Vagina (tissue), 2 donors: ENCODE measurements around the gene ZBTB32. TPM values are rescaled to one million over a fixed set of nuclear protein-coding genes. Genes with fewer than 3 reads are reported as not detected.

Experiments used
- DNase-seq, 2 donors: peaks; one replicate each; pipeline ENCODE4 v3.0.0-alpha.2; 2017; ENCODE audit errors: extremely low spot score in 2 of 2
- H3K27ac ChIP-seq: fragments of 200-600 bp; sonication (generic); one replicate; pipeline ENCODE4 v1.5.1; 2019
- H3K27me3 ChIP-seq: fragments of 200-600 bp; sonication (generic); one replicate; pipeline ENCODE4 v1.5.1; 2019
- H3K36me3 ChIP-seq, 2 donors: fragments of 200-600 bp; sonication (generic); one replicate each; pipeline ENCODE4 v1.5.1; 2017 to 2019
- H3K4me1 ChIP-seq: fragments of 200-600 bp; sonication (generic); one replicate; pipeline ENCODE4 v1.5.1; 2019
- H3K4me3 ChIP-seq, 2 donors: fragments of 200-600 bp; sonication (generic); 1 replicate in 1 of 2; 2 replicates in 1 of 2; pipeline ENCODE4 v1.5.1; 2016 to 2019
- H3K9me3 ChIP-seq: fragments of 200-600 bp; sonication (generic); one replicate; pipeline ENCODE4 v1.5.1; 2019
- CTCF ChIP-seq, 3 experiments: fragments of 450-650 bp in 2 of 3; fragments of 200-600 bp in 1 of 3; sonication (generic) in 1 of 3; IDR thresholded peaks; one replicate each; pipeline ENCODE4 v1.5.1; 2017 to 2019; ENCODE audit warnings: antibody characterized with exemption in 3 of 3, mild to moderate bottlenecking in 2 of 3, moderate library complexity in 2 of 3
- POLR2A ChIP-seq, 2 donors: fragments of 450-650 bp; IDR thresholded peaks; one replicate each; pipeline ENCODE4 v1.6.1; 2017; ENCODE audit warnings: antibody characterized with exemption in 2 of 2, mild to moderate bottlenecking in 2 of 2, moderate library complexity in 2 of 2
- POLR2AphosphoS5 ChIP-seq, 2 donors: sonication (generic); formaldehyde crosslinking; IDR thresholded peaks; one replicate each; pipeline ENCODE4 v1.9.0; 2017; ENCODE audit warnings: antibody characterized with exemption in 2 of 2, mild to moderate bottlenecking in 2 of 2, low read depth in 1 of 2; ENCODE audit not compliant: insufficient read depth in 1 of 2
- intact Hi-C: fragments of 100-400 bp; cut with DNase I; formaldehyde crosslinking; loops from one replicate; pipeline ENCODE4 v1.15.1; 2023
- total RNA-seq: library from RNA; depleted of rRNA; stranded (reverse); fragments of >200 nt; gene quantifications from one replicate; pipeline ENCODE4 v1.2.3, GENCODE V29; 2016

ZBTB32 gene
- total RNA-seq, 1 donor from 2014 or later, result not detected

- Histone ChIP-seq H3K9me3 (no peaks in the 10 kb centered on the region), H3K4me3 (peak overlapping the region; percentile 67 to 86), H3K4me1 (peaks cover 30% of the 10 kb centered on the region), H3K36me3 (peaks cover 0 to 20% of the 10 kb centered on the region in 2 donors), H3K27ac (peak overlapping the region; percentile 85), H3K27me3 (no peaks in the 10 kb centered on the region)
- TF ChIP-seq POLR2A (IDR thresholded peaks at IDR 0.05) (peak in 1 of 2 donors; percentile 27), CTCF (IDR thresholded peaks at IDR 0.05) (peak; percentile 59 to 94 (median 93)), POLR2AphosphoS5 (IDR thresholded peaks at IDR 0.05; ENCODE audit: insufficient read depth in 1 of 2, low read depth in 1 of 2) (peak; percentile 68 to 72)
- intact Hi-C loops, result loop anchor here (5.0 to 10.0 kb wide), 2 partner anchors 170 to 218 kb away; partner anchors contain the start of genes LRFN3 and TMEM147
- peak in 1 of 2 donors; percentile 95 for DNase-seq
Measured at GRCh38 chr19:35716801-35717664, 12.7 kb downstream of the ZBTB32 start.

- Histone ChIP-seq H3K27me3 (no peaks in the 10 kb centered on the region), H3K36me3 (peaks cover 0 to 28% of the 10 kb centered on the region in 2 donors), H3K4me1 (peaks cover 30% of the 10 kb centered on the region), H3K27ac (peak within 1 kb of the TSS; percentile 85), H3K9me3 (no peaks in the 10 kb centered on the region), H3K4me3 (peak within 1 kb of the TSS; percentile 67 to 86)
- no peak for TF ChIP-seq POLR2AphosphoS5 (IDR thresholded peaks at IDR 0.05; ENCODE audit: insufficient read depth in 1 of 2, low read depth in 1 of 2)
- no peak for TF ChIP-seq CTCF (IDR thresholded peaks at IDR 0.05)
- intact Hi-C loops, result loop anchor here (5.0 to 10.0 kb wide), 2 partner anchors 171 to 217 kb away; partner anchors contain the start of genes LRFN3 and TMEM147
- no peak for DNase-seq
Measured at GRCh38 chr19:35717665-35718344, 13.4 kb downstream of the ZBTB32 start, which contains the start of gene KMT2B. Gene KMT2B (plus strand): TSS chr19:35718003. CDS start chr19:35718019, 16 bp downstream.

- no peaks in the 10 kb centered on the region for H3K27me3 ChIP-seq
- intact Hi-C loops, result loop anchor here (5.0 to 10.0 kb wide), 2 partner anchors 171 to 216 kb away; partner anchors contain the start of genes LRFN3 and TMEM147
- H3K4me1 ChIP-seq, result peaks cover 30% of the 10 kb centered on the region
- no peaks in the 10 kb centered on the region for H3K9me3 ChIP-seq
- peak overlapping the region; percentile 82 for H3K27ac ChIP-seq
- peaks cover 0 to 35% of the 10 kb centered on the region in 2 donors for H3K36me3 ChIP-seq
- no peak for DNase-seq
- peak in 1 of 2 donors; percentile 29 for TF ChIP-seq POLR2AphosphoS5 (IDR thresholded peaks at IDR 0.05; ENCODE audit: insufficient read depth in 1 of 2, low read depth in 1 of 2)
- no peak for TF ChIP-seq CTCF (IDR thresholded peaks at IDR 0.05)
- H3K4me3 ChIP-seq, result peak overlapping the region; percentile 67 to 86
Measured at GRCh38 chr19:35718345-35719041, 14.1 kb downstream of the ZBTB32 start.

- Histone ChIP-seq H3K4me3 (peak overlapping the region in 1 of 2 donors; percentile 67), H3K27ac (no peak overlapping the region), H3K4me1 (peaks cover 30% of the 10 kb centered on the region), H3K27me3 (no peaks in the 10 kb centered on the region), H3K9me3 (no peaks in the 10 kb centered on the region), H3K36me3 (peaks cover 3 to 46% of the 10 kb centered on the region in 2 donors)
- no peak for DNase-seq
- TF ChIP-seq CTCF (IDR thresholded peaks at IDR 0.05) (no peak), POLR2AphosphoS5 (IDR thresholded peaks at IDR 0.05; ENCODE audit: insufficient read depth in 1 of 2, low read depth in 1 of 2) (no peak), POLR2A (IDR thresholded peaks at IDR 0.05) (no peak)
- intact Hi-C loops, result loop anchor here (5.0 to 10.0 kb wide), 2 partner anchors 172 to 215 kb away; partner anchors contain the start of genes LRFN3 and TMEM147
Measured at GRCh38 chr19:35719402-35720162, 15.2 kb downstream of the ZBTB32 start.
